Fibroblast of the aortic adventitia (primary cell): ENCODE results near the gene FAM151B. TPM values are rescaled to one million over a fixed set of nuclear protein-coding genes. Genes with fewer than 3 reads are reported as not detected.
"Not testable (repeated sequence)": the region's sequence is repeated elsewhere in the genome, so short reads cannot be mapped to it uniquely, and the experiment has no call there.

ENCODE experiments used
- DNase-seq: peaks from one replicate; pipeline ENCODE4 v3.0.0-alpha.2; 2010; ENCODE audit warnings: low read depth
- H3K4me3 ChIP-seq: 2 replicates; pipeline ENCODE4 v1.5.1; 2011; ENCODE audit warnings: low read depth, mild to moderate bottlenecking, control low read depth, low read length, moderate library complexity
- total RNA-seq: library from RNA; depleted of rRNA; stranded (reverse); fragments of >200 nt; gene quantifications from 2 replicates; pipeline ENCODE4 v1.2.3, GENCODE V29; 2012; ENCODE audit warnings: low replicate concordance
- TF ChIP-seq, protein P1 (sequence below): IDR thresholded peaks from 2 replicates; pipeline ENCODE4 v1.5.1; 2011; ENCODE audit warnings: mild to moderate bottlenecking, low read length, control low read depth, inconsistent platforms; ENCODE audit not compliant: insufficient read depth

FAM151B gene
- total RNA-seq, 1 donor: 6.8 TPM

DNA sequence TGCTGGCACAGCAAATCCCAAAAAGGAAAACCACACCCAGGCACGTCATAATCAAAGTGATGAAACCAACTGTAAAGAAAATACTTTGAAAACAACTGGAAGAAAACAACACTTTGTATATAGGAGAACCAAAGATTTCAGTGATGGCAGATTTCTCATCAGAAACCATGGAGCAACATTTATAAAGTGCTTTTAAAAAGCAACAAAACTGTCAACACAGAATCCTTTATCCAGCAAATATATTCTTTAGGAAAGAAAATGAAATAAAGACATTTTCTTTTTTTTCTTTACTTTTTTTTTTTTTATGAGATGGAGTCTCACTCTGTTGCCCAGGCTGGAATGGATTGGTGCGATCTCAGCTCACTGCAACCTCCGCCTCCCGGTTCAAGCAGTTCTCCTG, 5.3 kb upstream of the FAM151B start:
- no peak for DNase-seq
- TF ChIP-seq, protein P1, sequence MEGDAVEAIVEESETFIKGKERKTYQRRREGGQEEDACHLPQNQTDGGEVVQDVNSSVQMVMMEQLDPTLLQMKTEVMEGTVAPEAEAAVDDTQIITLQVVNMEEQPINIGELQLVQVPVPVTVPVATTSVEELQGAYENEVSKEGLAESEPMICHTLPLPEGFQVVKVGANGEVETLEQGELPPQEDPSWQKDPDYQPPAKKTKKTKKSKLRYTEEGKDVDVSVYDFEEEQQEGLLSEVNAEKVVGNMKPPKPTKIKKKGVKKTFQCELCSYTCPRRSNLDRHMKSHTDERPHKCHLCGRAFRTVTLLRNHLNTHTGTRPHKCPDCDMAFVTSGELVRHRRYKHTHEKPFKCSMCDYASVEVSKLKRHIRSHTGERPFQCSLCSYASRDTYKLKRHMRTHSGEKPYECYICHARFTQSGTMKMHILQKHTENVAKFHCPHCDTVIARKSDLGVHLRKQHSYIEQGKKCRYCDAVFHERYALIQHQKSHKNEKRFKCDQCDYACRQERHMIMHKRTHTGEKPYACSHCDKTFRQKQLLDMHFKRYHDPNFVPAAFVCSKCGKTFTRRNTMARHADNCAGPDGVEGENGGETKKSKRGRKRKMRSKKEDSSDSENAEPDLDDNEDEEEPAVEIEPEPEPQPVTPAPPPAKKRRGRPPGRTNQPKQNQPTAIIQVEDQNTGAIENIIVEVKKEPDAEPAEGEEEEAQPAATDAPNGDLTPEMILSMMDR: no peak
- H3K4me3 ChIP-seq: no peak overlapping the region

GRCh38 chr5:80483636-80484232, 4.2 kb upstream of the FAM151B start:
- TF ChIP-seq, protein P1: no peak
- H3K4me3 ChIP-seq: no peak overlapping the region
- no peak for DNase-seq

GRCh38 chr5:80487444-80487828, 464 bp upstream of the FAM151B start:
- DNase-seq: no peak
- TF ChIP-seq, protein P1: no peak
- H3K4me3 ChIP-seq: peak overlapping the region; percentile 78

DNA sequence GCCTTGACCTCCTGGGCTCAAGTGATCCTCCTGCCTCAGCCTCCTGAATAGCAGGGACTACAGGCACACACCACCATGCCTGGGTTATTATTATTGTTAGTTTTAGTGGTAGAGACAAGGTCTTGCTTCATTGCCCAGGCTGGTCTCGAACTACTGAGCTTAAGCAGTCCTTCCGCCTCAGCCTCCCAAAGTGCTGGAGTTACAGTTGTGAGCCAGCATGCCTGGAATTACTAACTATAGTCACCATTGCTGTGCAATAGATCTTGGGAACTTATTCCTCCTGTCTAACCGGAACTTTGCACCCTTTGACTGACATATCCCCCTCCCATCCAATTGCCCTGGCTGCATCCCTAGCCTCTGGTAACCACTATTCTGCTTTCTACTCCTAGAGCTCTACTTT, 3.4 kb downstream of the FAM151B start:
- TF ChIP-seq, protein P1: no peak

DNA sequence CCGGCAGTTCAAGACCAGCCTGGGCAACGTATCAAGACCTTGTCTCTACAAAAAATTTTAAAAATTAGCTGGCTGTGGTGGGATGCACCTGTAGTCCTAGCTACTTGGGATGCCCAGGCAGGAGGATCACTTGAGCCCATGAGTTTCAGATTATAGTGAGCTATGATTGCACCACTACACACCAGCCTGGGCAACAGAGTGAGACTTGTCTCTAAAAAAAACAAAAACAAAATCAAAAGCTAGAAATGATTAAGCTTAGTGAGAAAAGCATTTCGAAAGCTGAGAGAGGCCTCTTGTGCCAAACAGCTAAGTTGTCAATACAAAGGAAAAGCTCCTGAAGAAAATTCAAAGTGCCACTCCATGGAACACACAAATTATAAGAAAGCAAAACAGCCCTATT, 4.8 kb downstream of the FAM151B start:
- DNase-seq: no peak
- TF ChIP-seq, protein P1: no peak
- no peak overlapping the region for H3K4me3 ChIP-seq

More for the DNA sequence above, 3.4 kb downstream of the FAM151B start:
- H3K4me3 ChIP-seq: no peak overlapping the region
- DNase-seq: no peak

- H3K4me3 ChIP-seq, DNase-seq: not testable (repeated sequence)
Measured at GRCh38 chr5:80493443-80493842, 5.5 kb downstream of the FAM151B start.

GRCh38 chr5:80495891-80496290, 8.0 kb downstream of the FAM151B start:
- no peak for DNase-seq
- H3K4me3 ChIP-seq: no peak overlapping the region
- TF ChIP-seq, protein P1: no peak
